ENCODE measurements around the gene TBP.

DNA sequence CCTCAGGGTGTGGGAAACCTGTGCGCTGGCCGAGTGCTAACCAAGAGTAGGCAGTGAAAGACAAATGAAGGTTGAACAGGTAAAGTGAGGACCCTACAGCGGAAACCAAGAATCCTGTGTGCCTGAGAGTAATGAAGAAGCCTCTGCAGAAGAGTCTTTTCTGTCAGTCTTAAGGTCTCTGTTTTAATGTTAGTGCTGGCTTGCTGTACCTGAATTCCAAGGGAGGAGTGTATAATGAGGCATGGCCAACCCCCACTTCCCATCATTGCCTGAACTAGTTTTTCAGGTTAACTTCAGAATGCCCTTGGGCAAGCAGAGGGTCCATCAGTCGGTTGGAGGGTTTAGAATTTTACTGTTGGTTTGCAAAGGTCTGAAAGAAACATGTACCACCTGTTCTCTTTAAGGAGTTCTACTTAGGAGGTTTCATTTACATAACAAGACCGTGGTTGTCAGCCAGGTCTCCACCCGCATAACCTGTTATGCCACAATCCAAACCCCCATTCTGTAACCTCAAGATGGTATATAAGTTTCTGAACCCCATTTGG, 30.9 kb downstream of the TBP start:
- TF ChIP-seq, protein P1, sequence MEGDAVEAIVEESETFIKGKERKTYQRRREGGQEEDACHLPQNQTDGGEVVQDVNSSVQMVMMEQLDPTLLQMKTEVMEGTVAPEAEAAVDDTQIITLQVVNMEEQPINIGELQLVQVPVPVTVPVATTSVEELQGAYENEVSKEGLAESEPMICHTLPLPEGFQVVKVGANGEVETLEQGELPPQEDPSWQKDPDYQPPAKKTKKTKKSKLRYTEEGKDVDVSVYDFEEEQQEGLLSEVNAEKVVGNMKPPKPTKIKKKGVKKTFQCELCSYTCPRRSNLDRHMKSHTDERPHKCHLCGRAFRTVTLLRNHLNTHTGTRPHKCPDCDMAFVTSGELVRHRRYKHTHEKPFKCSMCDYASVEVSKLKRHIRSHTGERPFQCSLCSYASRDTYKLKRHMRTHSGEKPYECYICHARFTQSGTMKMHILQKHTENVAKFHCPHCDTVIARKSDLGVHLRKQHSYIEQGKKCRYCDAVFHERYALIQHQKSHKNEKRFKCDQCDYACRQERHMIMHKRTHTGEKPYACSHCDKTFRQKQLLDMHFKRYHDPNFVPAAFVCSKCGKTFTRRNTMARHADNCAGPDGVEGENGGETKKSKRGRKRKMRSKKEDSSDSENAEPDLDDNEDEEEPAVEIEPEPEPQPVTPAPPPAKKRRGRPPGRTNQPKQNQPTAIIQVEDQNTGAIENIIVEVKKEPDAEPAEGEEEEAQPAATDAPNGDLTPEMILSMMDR (IDR thresholded peaks at IDR 0.05), result no peak
- TF ChIP-seq EZH2 (IDR thresholded peaks at IDR 0.05; ENCODE audit: borderline replicate concordance, insufficient read depth, low read depth, low read length, poor library complexity, severe bottlenecking), result no peak

Data from B cell (primary cell).